HEK293 (cell line): ENCODE data around the gene ORM2.

Experiments
- CTCF ChIA-PET: fragments of 350-600 bp; formaldehyde crosslinking; extraction: SDS; loops from one replicate; lab custom pipeline; 2021; ENCODE audit warnings: antibody characterized with exemption; lab: Yijun Ruan, JAX
- POLR2A ChIA-PET: fragments of 300-600 bp; formaldehyde crosslinking; extraction: SDS; loops from one replicate; lab custom pipeline; 2020; ENCODE audit warnings: antibody characterized with exemption, inconsistent platforms; lab: Yijun Ruan, JAX
- H3K27ac ChIP-seq: fragments of 200-500 bp; sonication (Bioruptor generic); 2 replicates; pipeline ENCODE4 v1.5.1; 2014; ENCODE audit warnings: low read depth, low read length, control low read depth, inconsistent platforms; ENCODE audit errors: extremely low read depth
- H3K36me3 ChIP-seq, 2 experiments: fragments of 200-500 bp in 1 of 2; sonication (Bioruptor generic) in 1 of 2; 1 replicate in 1 of 2; 2 replicates in 1 of 2; pipeline ENCODE4 v1.5.1; 2014 to 2017; ENCODE audit warnings: inconsistent platforms in 2 of 2, low read length in 2 of 2; ENCODE audit not compliant: control insufficient read depth in 2 of 2, insufficient read depth in 1 of 2
- H3K4me1 ChIP-seq: fragments of 200-500 bp; sonication (Bioruptor generic); 2 replicates; pipeline ENCODE4 v1.5.1; 2014; ENCODE audit warnings: mild to moderate bottlenecking, low read length, inconsistent platforms; ENCODE audit not compliant: control insufficient read depth, insufficient read depth
- H3K4me3 ChIP-seq: 2 replicates; pipeline ENCODE4 v1.5.1; 2011; ENCODE audit warnings: low read depth, mild to moderate bottlenecking, control low read depth, low read length, moderate library complexity
- H3K9me3 ChIP-seq: fragments of 200-500 bp; sonication (Bioruptor generic); 2 replicates; pipeline ENCODE4 v1.5.1; 2014; ENCODE audit warnings: low read depth, low read length, inconsistent platforms; ENCODE audit not compliant: control insufficient read depth, insufficient read depth
- IKZF3 ChIP-seq: fragments of 450-650 bp; IDR thresholded peaks from 2 replicates; pipeline ENCODE4 v1.5.0; 2018; ENCODE audit warnings: missing biosample characterization, mild to moderate bottlenecking, missing genetic modification characterization, moderate library complexity
- PRDM10 ChIP-seq: fragments of 450-650 bp; formaldehyde crosslinking; IDR thresholded peaks from 2 replicates; pipeline ENCODE4 v1.5.1; 2016; ENCODE audit warnings: missing biosample characterization, missing genetic modification characterization
- TCF7L2 ChIP-seq: IDR thresholded peaks from 2 replicates; pipeline ENCODE4 v1.6.1; 2011; ENCODE audit warnings: low read depth, mild to moderate bottlenecking, inconsistent platforms, low read length, moderate library complexity, borderline replicate concordance
- TRIM28 ChIP-seq: IDR thresholded peaks from 2 replicates; pipeline ENCODE4 v1.6.1; 2011; ENCODE audit warnings: low read length, control low read depth, borderline replicate concordance
- ZNF114 ChIP-seq: fragments of 450-650 bp; formaldehyde crosslinking; IDR thresholded peaks from 2 replicates; pipeline ENCODE4 v1.5.0; 2017; ENCODE audit warnings: missing biosample characterization, missing genetic modification characterization
- ZNF184 ChIP-seq: fragments of 450-650 bp; IDR thresholded peaks from 2 replicates; pipeline ENCODE4 v1.5.1; 2018; ENCODE audit warnings: missing biosample characterization, mild to moderate bottlenecking, missing genetic modification characterization
- ZNF211 ChIP-seq: fragments of 450-650 bp; formaldehyde crosslinking; IDR thresholded peaks from 2 replicates; pipeline ENCODE4 v1.5.1; 2016; ENCODE audit warnings: low read depth, missing biosample characterization, missing genetic modification characterization
- ZNF24 ChIP-seq: fragments of 450-650 bp; formaldehyde crosslinking; IDR thresholded peaks from 2 replicates; pipeline ENCODE4 v1.5.1; 2016; ENCODE audit warnings: missing biosample characterization, missing genetic modification characterization
- ZNF341 ChIP-seq: fragments of 450-650 bp; formaldehyde crosslinking; IDR thresholded peaks from 2 replicates; pipeline ENCODE4; 2016; ENCODE audit warnings: low read depth, missing biosample characterization, missing genetic modification characterization
- ZNF416 ChIP-seq: fragments of 450-650 bp; formaldehyde crosslinking; IDR thresholded peaks from 2 replicates; pipeline ENCODE4 v1.5.1; 2016; ENCODE audit warnings: missing biosample characterization, missing genetic modification characterization
- ZNF600 ChIP-seq: fragments of 450-650 bp; formaldehyde crosslinking; IDR thresholded peaks from 2 replicates; pipeline ENCODE4 v1.5.1; 2016; ENCODE audit warnings: missing biosample characterization, missing genetic modification characterization
- ZNF621 ChIP-seq: fragments of 450-650 bp; formaldehyde crosslinking; IDR thresholded peaks from 2 replicates; pipeline ENCODE4 v1.5.1; 2017; ENCODE audit warnings: missing biosample characterization, missing genetic modification characterization
- ZNF658 ChIP-seq: fragments of 450-650 bp; formaldehyde crosslinking; IDR thresholded peaks from 2 replicates; pipeline ENCODE4; 2016; ENCODE audit warnings: missing biosample characterization, missing genetic modification characterization

Gene ORM2

DNA sequence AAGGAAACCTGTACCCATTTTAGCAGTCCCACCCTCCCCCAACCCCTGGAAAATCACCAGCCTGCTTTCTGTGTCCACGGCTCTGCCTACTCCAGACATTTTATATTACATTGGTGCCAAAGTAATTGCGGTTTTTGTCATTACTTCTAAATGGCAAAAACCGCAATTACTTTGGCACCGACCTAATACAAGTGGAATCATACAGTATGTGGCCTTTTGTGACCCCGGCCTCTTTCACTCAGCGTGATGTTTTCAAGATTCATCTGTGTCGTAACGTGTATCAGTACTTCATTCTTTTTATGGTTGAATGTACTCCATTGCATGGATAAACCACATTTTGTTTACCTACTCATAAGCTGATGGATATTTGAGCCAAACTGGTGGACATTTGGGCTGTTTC, 16.5 kb upstream of the ORM2 start:
- CTCF ChIA-PET: interaction anchor here (0.6 to 2.4 kb wide), 2 partner anchors 93 to 205 kb away, joined by 4 to 11 read pairs; no protein-coding TSS in a partner anchor
- Histone ChIP-seq H3K27ac (no peak overlapping the region), H3K9me3 (no peaks in the 10 kb centered on the region), H3K4me1 (no peaks in the 10 kb centered on the region), H3K36me3 (no peaks in the 10 kb centered on the region), H3K4me3 (no peak overlapping the region)
- TF ChIP-seq ZNF600 (tag by site-specific recombination) (no peak), ZNF24 (tag by site-specific recombination) (no peak), TCF7L2 (no peak), PRDM10 (tag by site-specific recombination) (no peak), IKZF3 (tag by site-specific recombination) (no peak), ZNF184 (tag by site-specific recombination) (no peak), ZNF658 (tag by site-specific recombination) (no peak), ZNF211 (no peak), TRIM28 (no peak)
- POLR2A ChIA-PET: no interaction called here

DNA sequence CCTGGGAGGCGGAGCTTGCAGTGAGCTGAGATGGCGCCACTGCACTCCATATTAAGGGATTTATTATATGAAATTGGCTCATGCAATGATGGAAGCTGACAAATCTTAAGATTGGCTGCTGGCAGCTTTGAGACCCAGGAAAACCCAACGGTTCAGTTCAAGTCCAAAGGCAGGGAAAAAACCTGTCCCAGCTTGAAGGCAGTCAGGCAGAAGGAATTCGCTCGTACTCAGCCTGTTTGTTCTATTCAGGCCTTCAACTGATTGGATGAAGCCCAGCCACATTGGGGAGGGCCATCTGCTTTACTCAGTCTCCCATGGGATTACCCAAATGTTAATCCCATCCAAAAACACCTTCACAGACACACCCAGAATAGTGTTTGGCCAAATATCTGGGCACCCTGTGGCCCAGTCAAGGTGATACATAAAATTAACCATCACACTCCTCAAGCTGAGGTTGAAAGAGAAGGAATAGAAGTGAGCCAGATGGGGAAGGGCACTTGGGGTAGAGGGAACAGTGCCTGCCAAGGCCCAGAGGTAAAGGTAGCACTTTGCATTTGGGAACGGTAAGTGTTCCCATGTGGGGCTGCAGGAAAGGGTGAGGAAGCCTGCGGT, 15.3 kb upstream of the ORM2 start:
- H3K9me3 ChIP-seq: no peaks in the 10 kb centered on the region
- H3K4me3 ChIP-seq: no peak overlapping the region
- CTCF ChIA-PET: interaction anchor here (0.6 to 2.4 kb wide), 4 partner anchors 23 to 597 kb away, joined by 3 to 11 read pairs (median 4); no protein-coding TSS in a partner anchor
- H3K4me1 ChIP-seq: no peaks in the 10 kb centered on the region
- no peak overlapping the region for H3K27ac ChIP-seq
- no peaks in the 10 kb centered on the region for H3K36me3 ChIP-seq
- TF ChIP-seq ZNF416 (peak; percentile 92), ZNF114 (tag by site-specific recombination) (no peak)
- POLR2A ChIA-PET: no interaction called here

DNA sequence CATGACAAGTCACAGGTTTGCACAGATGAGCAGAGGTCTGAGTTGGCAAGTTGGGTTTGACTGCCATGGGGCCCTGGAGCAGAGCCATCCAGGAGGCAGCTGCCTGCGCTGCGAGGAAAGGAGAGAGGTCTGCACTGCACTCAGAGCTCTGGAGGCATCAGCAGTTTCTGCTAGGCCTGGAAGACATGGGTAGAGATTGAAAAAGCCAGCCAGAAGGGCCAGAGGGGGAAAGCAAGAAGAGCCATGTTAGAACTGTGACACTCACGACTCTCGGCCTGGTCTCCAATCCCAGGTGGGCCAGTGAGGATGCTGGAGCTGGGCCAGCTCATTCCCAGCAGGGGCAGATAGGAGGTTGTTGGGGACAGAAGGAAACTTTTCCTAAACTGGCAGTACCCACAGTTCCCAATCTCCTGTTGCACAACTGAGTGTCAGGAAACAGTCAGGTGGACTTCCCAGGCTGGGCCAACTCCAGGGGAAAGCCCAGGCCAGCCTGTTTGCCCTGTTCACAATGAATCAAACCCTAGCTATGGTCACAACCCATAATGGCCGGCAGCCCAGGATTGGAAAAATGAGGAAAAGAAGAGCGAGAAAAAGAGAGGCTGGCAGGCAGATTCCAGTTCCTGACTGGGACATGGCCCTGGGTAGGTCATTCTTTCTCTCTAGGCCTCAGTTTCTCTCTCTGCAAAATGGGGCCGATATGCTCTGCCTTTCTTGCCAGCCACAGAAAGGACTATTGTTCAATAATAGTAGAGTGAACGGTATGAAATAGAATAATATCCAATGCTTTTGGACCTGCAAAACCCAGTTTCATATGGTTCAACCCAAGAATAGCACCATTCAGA, 14.6 kb upstream of the ORM2 start:
- POLR2A ChIA-PET: no interaction called here
- Histone ChIP-seq H3K36me3 (no peaks in the 10 kb centered on the region), H3K9me3 (no peaks in the 10 kb centered on the region), H3K4me3 (no peak overlapping the region), H3K4me1 (no peaks in the 10 kb centered on the region), H3K27ac (no peak overlapping the region)
- TF ChIP-seq ZNF341 (tag by site-specific recombination) (peak; percentile 50), ZNF621 (tag by site-specific recombination) (no peak)
- CTCF ChIA-PET: interaction anchor here (0.6 to 2.4 kb wide), 6 partner anchors 24 to 597 kb away, joined by 3 to 11 read pairs (median 4); no protein-coding TSS in a partner anchor
